ENCODE results near the gene ACE2. TPM values are rescaled to one million over a fixed set of nuclear protein-coding genes. Genes with fewer than 3 reads are reported as not detected.

Gene ACE2
- total RNA-seq, 1 donor from 2014 or later: 3.4 TPM

DNA sequence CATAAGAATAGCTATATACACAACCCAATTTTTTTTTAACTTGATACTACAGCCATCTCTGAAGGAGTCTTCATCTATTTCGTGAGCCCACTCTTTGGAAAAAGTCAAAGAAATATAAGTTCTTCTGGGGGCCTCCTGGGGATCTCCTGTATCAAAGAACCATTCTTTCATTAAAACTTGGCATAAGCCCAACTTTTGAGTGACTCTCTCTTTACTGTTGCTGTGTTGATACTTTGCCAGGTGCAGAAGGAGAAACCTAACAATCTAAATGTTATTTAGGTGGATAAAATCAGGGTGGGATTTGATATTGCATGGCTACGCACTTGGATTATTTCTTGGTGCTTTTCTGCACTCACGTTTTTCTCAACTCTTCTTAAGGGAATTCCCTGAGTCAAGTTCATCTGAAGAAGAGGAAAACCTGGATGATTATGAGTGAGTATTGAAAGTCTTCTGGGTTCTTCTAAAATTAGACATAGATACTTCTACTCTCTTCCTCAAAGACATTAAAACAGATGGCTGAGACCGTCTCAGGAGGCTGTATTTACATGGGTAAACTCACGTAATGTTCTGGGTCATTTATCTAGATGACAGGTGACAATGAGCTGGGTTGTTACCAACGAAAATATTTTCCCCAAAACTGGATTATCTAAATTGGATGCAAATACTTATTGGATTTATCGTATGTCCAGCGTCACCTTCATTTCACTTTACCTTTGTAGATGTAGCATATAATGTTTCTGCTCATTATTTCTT lies 74.9 kb downstream of the ACE2 start:
- intact Hi-C loops (cut with DNase I): no loop called here
- TF ChIP-seq, protein P1, sequence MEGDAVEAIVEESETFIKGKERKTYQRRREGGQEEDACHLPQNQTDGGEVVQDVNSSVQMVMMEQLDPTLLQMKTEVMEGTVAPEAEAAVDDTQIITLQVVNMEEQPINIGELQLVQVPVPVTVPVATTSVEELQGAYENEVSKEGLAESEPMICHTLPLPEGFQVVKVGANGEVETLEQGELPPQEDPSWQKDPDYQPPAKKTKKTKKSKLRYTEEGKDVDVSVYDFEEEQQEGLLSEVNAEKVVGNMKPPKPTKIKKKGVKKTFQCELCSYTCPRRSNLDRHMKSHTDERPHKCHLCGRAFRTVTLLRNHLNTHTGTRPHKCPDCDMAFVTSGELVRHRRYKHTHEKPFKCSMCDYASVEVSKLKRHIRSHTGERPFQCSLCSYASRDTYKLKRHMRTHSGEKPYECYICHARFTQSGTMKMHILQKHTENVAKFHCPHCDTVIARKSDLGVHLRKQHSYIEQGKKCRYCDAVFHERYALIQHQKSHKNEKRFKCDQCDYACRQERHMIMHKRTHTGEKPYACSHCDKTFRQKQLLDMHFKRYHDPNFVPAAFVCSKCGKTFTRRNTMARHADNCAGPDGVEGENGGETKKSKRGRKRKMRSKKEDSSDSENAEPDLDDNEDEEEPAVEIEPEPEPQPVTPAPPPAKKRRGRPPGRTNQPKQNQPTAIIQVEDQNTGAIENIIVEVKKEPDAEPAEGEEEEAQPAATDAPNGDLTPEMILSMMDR (IDR thresholded peaks at IDR 0.05): no peak
- ATAC-seq (no peak), DNase-seq (no peak)
- Histone ChIP-seq H3K9me3 (no peaks in the 10 kb centered on the region), H3K36me3 (no peaks in the 10 kb centered on the region), H3K27ac (no peak overlapping the region), H3K4me1 (no peaks in the 10 kb centered on the region), H3K4me3 (no peak overlapping the region), H3K27me3 (no peaks in the 10 kb centered on the region)

- DNase-seq (no peak), ATAC-seq (no peak)
- Histone ChIP-seq H3K36me3 (no peaks in the 10 kb centered on the region), H3K4me3 (no peak overlapping the region), H3K9me3 (no peaks in the 10 kb centered on the region), H3K4me1 (no peaks in the 10 kb centered on the region), H3K27me3 (no peaks in the 10 kb centered on the region), H3K27ac (no peak overlapping the region)
- intact Hi-C loops (cut with DNase I): no loop called here
- TF ChIP-seq, protein P1 (IDR thresholded peaks at IDR 0.05): no peak
These were observed 76.3 kb downstream of the ACE2 start for GRCh38 chrX:15524417-15524816.

- TF ChIP-seq, protein P1 (IDR thresholded peaks at IDR 0.05): no peak
- H3K27me3 ChIP-seq: no peaks in the 10 kb centered on the region
- DNase-seq (no peak), ATAC-seq (no peak)
- no peaks in the 10 kb centered on the region for H3K36me3 ChIP-seq
- H3K4me1 ChIP-seq: no peaks in the 10 kb centered on the region
- no peak overlapping the region for H3K4me3 ChIP-seq
- H3K27ac ChIP-seq: no peak overlapping the region
- intact Hi-C loops (cut with DNase I): no loop called here
- no peaks in the 10 kb centered on the region for H3K9me3 ChIP-seq
These were observed 77.7 kb downstream of the ACE2 start for GRCh38 chrX:15523088-15523487.

- no peak overlapping the region for H3K27ac ChIP-seq
- H3K27me3 ChIP-seq: no peaks in the 10 kb centered on the region
- TF ChIP-seq, protein P1 (IDR thresholded peaks at IDR 0.05): no peak
- ATAC-seq (no peak), DNase-seq (no peak)
- no peaks in the 10 kb centered on the region for H3K9me3 ChIP-seq
- H3K4me3 ChIP-seq: no peak overlapping the region
- intact Hi-C loops (cut with DNase I): no loop called here
- H3K36me3 ChIP-seq: no peaks in the 10 kb centered on the region
- no peaks in the 10 kb centered on the region for H3K4me1 ChIP-seq
These were observed 78.3 kb downstream of the ACE2 start for GRCh38 chrX:15522464-15522863.

GRCh38 chrX:15515931-15516330 lies 84.8 kb downstream of the ACE2 start:
- TF ChIP-seq, protein P1 (IDR thresholded peaks at IDR 0.05): no peak
- Histone ChIP-seq H3K9me3 (no peaks in the 10 kb centered on the region), H3K27ac (no peak overlapping the region), H3K36me3 (no peaks in the 10 kb centered on the region), H3K27me3 (no peaks in the 10 kb centered on the region), H3K4me3 (no peak overlapping the region), H3K4me1 (no peaks in the 10 kb centered on the region)
- DNase-seq (no peak), ATAC-seq (peak; percentile 26)
- intact Hi-C loops (cut with DNase I): no loop called here
